H1 (cell line): Measurements from ENCODE around the gene VPS13D. TPM values are rescaled to one million over a fixed set of nuclear protein-coding genes. Genes with fewer than 3 reads are reported as not detected.

ENCODE experiments used
- CTCF ChIA-PET: fragments of 300-600 bp; sonication (Branson Sonifier 250); formaldehyde crosslinking; loops from one replicate; lab custom pipeline; 2021; ENCODE audit not compliant: partially characterized antibody; lab: Charles Lee
- POLR2A ChIA-PET: fragments of 300-600 bp; sonication (Branson Sonifier 250); formaldehyde crosslinking; loops from one replicate; lab custom pipeline; 2021; ENCODE audit warnings: inconsistent platforms; ENCODE audit not compliant: partially characterized antibody; lab: Charles Lee
- DNase-seq, 2 experiments: peaks; one replicate each; pipeline versions ENCODE4 v3.0.0 to v3.0.0-alpha.2; 2010 to 2022; ENCODE audit warnings: low spot score in 2 of 2, low read depth in 1 of 2, mixed read lengths in 1 of 2
- FAIRE-seq: peaks from 2 replicates; lab custom pipeline; 2011; peaks lifted over from hg19 to GRCh38; lab: Jason Lieb, UNC
- H2AFZ ChIP-seq: 2 replicates; pipeline ENCODE4 v1.8.1; 2012; ENCODE audit warnings: low read length, inconsistent platforms
- H2AK5ac ChIP-seq: 2 replicates; pipeline ENCODE4 v1.6.1; 2013; ENCODE audit warnings: low read depth, low read length
- H2BK120ac ChIP-seq: replicated peaks from 2 replicates; pipeline ENCODE3; 2013; ENCODE audit warnings: low read depth, low read length, inconsistent platforms
- H2BK12ac ChIP-seq: 2 replicates; pipeline ENCODE4 v1.6.1; 2013; ENCODE audit warnings: low read depth, low read length
- H2BK15ac ChIP-seq: 2 replicates; pipeline ENCODE4 v1.6.1; 2013; ENCODE audit warnings: low read length
- H2BK20ac ChIP-seq: 2 replicates; pipeline ENCODE4 v1.6.1; 2013; ENCODE audit warnings: low read length
- H2BK5ac ChIP-seq: 2 replicates; pipeline ENCODE4 v1.6.1; 2013; ENCODE audit warnings: low read depth, low read length
- H3K14ac ChIP-seq: 2 replicates; pipeline ENCODE4 v1.6.1; 2013; ENCODE audit warnings: inconsistent platforms; ENCODE audit not compliant: insufficient read length
- H3K18ac ChIP-seq: 2 replicates; pipeline ENCODE4 v1.6.1; 2013; ENCODE audit warnings: low read length; ENCODE audit errors: extremely low read depth
- H3K23ac ChIP-seq: 2 replicates; pipeline ENCODE4 v1.6.1; 2013; ENCODE audit warnings: inconsistent platforms; ENCODE audit not compliant: insufficient read length
- H3K23me2 ChIP-seq: 2 replicates; pipeline ENCODE4 v1.6.1; 2013; ENCODE audit warnings: low read depth, low read length
- H3K27ac ChIP-seq: 2 replicates; pipeline ENCODE4 v1.6.1; 2011; ENCODE audit warnings: low read depth, low read length, inconsistent platforms
- H3K27me3 ChIP-seq, 4 experiments: replicated peaks in 1 of 4; 1 replicate in 1 of 4; 2 replicates in 3 of 4; pipeline versions ENCODE4 v1.6.1 to v1.8.1; 2011 to 2013; ENCODE audit warnings: low read length in 3 of 4, mild to moderate bottlenecking in 3 of 4, inconsistent platforms in 2 of 4, mixed read lengths in 2 of 4, moderate library complexity in 1 of 4; ENCODE audit not compliant: control insufficient read depth in 3 of 4, insufficient read depth in 3 of 4; ENCODE audit errors: extremely low read depth in 1 of 4
- H3K36me3 ChIP-seq, 4 experiments: 2 replicates each; pipeline versions ENCODE4 v1.6.1 to v1.8.1; 2011 to 2013; ENCODE audit warnings: mild to moderate bottlenecking in 4 of 4, low read length in 3 of 4, moderate library complexity in 2 of 4, control low read depth in 1 of 4, inconsistent platforms in 1 of 4; ENCODE audit not compliant: insufficient read depth in 4 of 4, control insufficient read depth in 2 of 4
- H3K4ac ChIP-seq: replicated peaks from 2 replicates; pipeline ENCODE3; 2013; ENCODE audit warnings: low read length, low read depth, mixed read lengths, inconsistent platforms; ENCODE audit not compliant: insufficient read length
- H3K4me1 ChIP-seq, 4 experiments: replicated peaks in 1 of 4; 1 replicate in 1 of 4; 2 replicates in 3 of 4; pipeline versions ENCODE4 v1.6.1 to v1.8.1; 2011 to 2013; ENCODE audit warnings: low read length in 3 of 4, inconsistent platforms in 2 of 4, mixed read lengths in 1 of 4; ENCODE audit not compliant: insufficient read depth in 4 of 4, control insufficient read depth in 3 of 4
- H3K4me2 ChIP-seq, 2 experiments: 2 replicates each; pipeline versions ENCODE4 v1.6.1 to v1.8.1; 2011 to 2013; ENCODE audit warnings: low read depth in 2 of 2, low read length in 2 of 2, control low read depth in 1 of 2, inconsistent platforms in 1 of 2, mild to moderate bottlenecking in 1 of 2; ENCODE audit not compliant: insufficient read depth in 1 of 2
- H3K4me3 ChIP-seq, 4 experiments: fragments of 200-600, 300-600 bp in 1 of 4; sonication (generic), shearing (Covaris generic), sonication (Bioruptor Twin) in 1 of 4; 2 replicates each; pipeline versions ENCODE4 v1.5.1 to v1.8.1; 2011 to 2016; ENCODE audit warnings: low read length in 4 of 4, low read depth in 3 of 4, control low read depth in 2 of 4, inconsistent platforms in 2 of 4, mild to moderate bottlenecking in 2 of 4, mixed read lengths in 1 of 4, moderate library complexity in 1 of 4; ENCODE audit not compliant: insufficient read depth in 2 of 4; ENCODE audit errors: extremely low read depth in 1 of 4
- H3K56ac ChIP-seq: replicated peaks from 2 replicates; pipeline ENCODE3; 2013; ENCODE audit warnings: low read depth, mild to moderate bottlenecking, mixed read lengths, low read length, inconsistent platforms; ENCODE audit not compliant: insufficient read length
- H3K79me1 ChIP-seq: 2 replicates; pipeline ENCODE4 v1.6.1; 2013; ENCODE audit warnings: low read depth, low read length, control low read depth
- H3K79me2 ChIP-seq, 2 experiments: 2 replicates each; pipeline versions ENCODE4 v1.6.1 to v1.8.1; 2012 to 2013; ENCODE audit warnings: low read length in 2 of 2, mild to moderate bottlenecking in 2 of 2, inconsistent platforms in 1 of 2; ENCODE audit not compliant: insufficient read depth in 2 of 2, control insufficient read depth in 1 of 2
- H3K9ac ChIP-seq, 4 experiments: replicated peaks in 1 of 4; 1 replicate in 1 of 4; 2 replicates in 3 of 4; pipeline versions ENCODE4 v1.6.1 to v1.8.1; 2011 to 2013; ENCODE audit warnings: low read depth in 3 of 4, low read length in 3 of 4, control low read depth in 2 of 4, mild to moderate bottlenecking in 2 of 4, moderate library complexity in 2 of 4, inconsistent platforms in 1 of 4; ENCODE audit errors: extremely low read depth in 1 of 4
- H3K9me3 ChIP-seq, 2 experiments: 2 replicates each; pipeline versions ENCODE4 v1.6.1 to v1.8.1; 2012 to 2013; ENCODE audit warnings: mild to moderate bottlenecking in 2 of 2, moderate library complexity in 2 of 2, control low read depth in 1 of 2, inconsistent platforms in 1 of 2, low read depth in 1 of 2, low read length in 1 of 2, mixed read lengths in 1 of 2; ENCODE audit not compliant: insufficient read depth in 2 of 2
- H4K20me1 ChIP-seq, 2 experiments: replicated peaks in 1 of 2; 2 replicates each; pipeline versions ENCODE3 to v1.8.1; 2011 to 2013; ENCODE audit warnings: inconsistent platforms in 2 of 2, low read length in 2 of 2, mild to moderate bottlenecking in 1 of 2; ENCODE audit not compliant: insufficient read depth in 2 of 2, control insufficient read depth in 1 of 2
- H4K5ac ChIP-seq: 2 replicates; pipeline ENCODE4 v1.6.1; 2013; ENCODE audit warnings: low read length, low read depth, mixed read lengths, inconsistent platforms; ENCODE audit not compliant: insufficient read length
- H4K8ac ChIP-seq: 2 replicates; pipeline ENCODE4 v1.8.0; 2013; ENCODE audit warnings: mild to moderate bottlenecking, moderate library complexity, low read length, inconsistent platforms; ENCODE audit not compliant: insufficient read depth; ENCODE audit errors: extremely low read depth
- H4K91ac ChIP-seq: replicated peaks from 2 replicates; pipeline ENCODE3; 2013; ENCODE audit warnings: low read length, mixed read lengths, inconsistent platforms; ENCODE audit not compliant: insufficient read length
- ATF3 ChIP-seq: IDR thresholded peaks from 2 replicates; pipeline ENCODE4 v1.6.1; 2011; ENCODE audit warnings: low read depth, mild to moderate bottlenecking, low read length; ENCODE audit not compliant: insufficient read depth
- BACH1 ChIP-seq: IDR thresholded peaks from 2 replicates; pipeline ENCODE4 v1.6.1; 2012; ENCODE audit warnings: low read length, improper control_type of control experiment
- CHD1 ChIP-seq: IDR thresholded peaks from 2 replicates; pipeline ENCODE4 v1.6.1; 2012; ENCODE audit warnings: low read depth, low read length, improper control_type of control experiment
- CTBP2 ChIP-seq: IDR thresholded peaks from 2 replicates; pipeline ENCODE4 v1.7.0; 2011; ENCODE audit warnings: borderline replicate concordance, mild to moderate bottlenecking, moderate library complexity, mixed read lengths, low read length; ENCODE audit not compliant: insufficient read depth, insufficient read length
- EP300 ChIP-seq, 2 experiments: IDR thresholded peaks; 1 replicate in 1 of 2; 2 replicates in 1 of 2; pipeline ENCODE4 v1.6.1; 2011 to 2012; ENCODE audit warnings: low read depth in 2 of 2, low read length in 2 of 2, mild to moderate bottlenecking in 2 of 2, borderline replicate concordance in 1 of 2, inconsistent platforms in 1 of 2, moderate library complexity in 1 of 2
- FOSL1 ChIP-seq: IDR thresholded peaks from 2 replicates; pipeline ENCODE4 v1.6.1; 2011; ENCODE audit warnings: mild to moderate bottlenecking, low read depth, low read length, moderate library complexity; ENCODE audit not compliant: insufficient read depth
- JUN ChIP-seq: IDR thresholded peaks from 2 replicates; pipeline ENCODE4 v1.6.1; 2011; ENCODE audit warnings: low read depth, mild to moderate bottlenecking, improper control_type of control experiment, low read length
- KDM5A ChIP-seq: fragments of 200-600 bp; IDR thresholded peaks from 2 replicates; pipeline ENCODE4 v1.7.1; 2012; ENCODE audit warnings: mild to moderate bottlenecking, low read length, inconsistent platforms, mixed read lengths
- PHF8 ChIP-seq: fragments of 200-600 bp; sonication (generic); conservative IDR thresholded peaks from 2 replicates; pipeline ENCODE4 v1.7.1; 2012; ENCODE audit warnings: low read depth, mild to moderate bottlenecking, inconsistent platforms, low read length, moderate library complexity
- SRF ChIP-seq: IDR thresholded peaks from 2 replicates; pipeline ENCODE4 v1.6.1; 2011; ENCODE audit warnings: mild to moderate bottlenecking, low read depth, low read length, moderate library complexity
- SUZ12 ChIP-seq: fragments of 200-600 bp; sonication (generic); IDR thresholded peaks from 2 replicates; pipeline ENCODE4 v1.6.1; 2012; ENCODE audit warnings: mild to moderate bottlenecking, inconsistent platforms, low read length, moderate library complexity, mixed read lengths
- TCF12 ChIP-seq: IDR thresholded peaks from 2 replicates; pipeline ENCODE4 v1.6.1; 2011; ENCODE audit warnings: low read depth, mild to moderate bottlenecking, low read length
- YY1 ChIP-seq: IDR thresholded peaks from 2 replicates; pipeline ENCODE4 v1.6.1; 2011; ENCODE audit warnings: low read depth, mild to moderate bottlenecking, low read length
- ZNF274 ChIP-seq: IDR thresholded peaks from 2 replicates; pipeline ENCODE4 v1.7.0; 2012; ENCODE audit warnings: low read length, borderline replicate concordance; ENCODE audit errors: extremely low read depth
- WGBS, 2 experiments: shearing (Covaris generic) in 1 of 2; methylation state at CpG; one replicate each; pipeline versions ENCODE4 v1.1.6 to v1.1.7; 2013 to 2015; ENCODE audit warnings: low lambda C conversion rate in 2 of 2, mixed read lengths in 2 of 2, inconsistent platforms in 1 of 2, low coverage in 1 of 2, missing lambda C conversion rate in 1 of 2; ENCODE audit not compliant: insufficient replicate concordance in 2 of 2, insufficient coverage in 1 of 2, insufficient read length in 1 of 2; ENCODE audit errors: extremely low coverage in 1 of 2, missing lambda C conversion rate in 1 of 2; 5-methylcytosine and 5-hydroxymethylcytosine counted together
- polyA plus RNA-seq, 7 experiments: library from polyadenylated mRNA; depleted of rRNA in 3 of 7; stranded (reverse) in 5 of 7; unstranded in 2 of 7; fragments of >200 nt in 5 of 7; fragments of 200-250 nt in 2 of 7; gene quantifications; 1 replicate in 5 of 7; 2 replicates in 1 of 7; 4 replicates in 1 of 7; pipeline versions ENCODE4 v1.2.1 to v1.2.3, GENCODE V29; 2011 to 2013; ENCODE audit warnings: missing spikeins in 2 of 7, mixed read lengths in 2 of 7
- total RNA-seq: library from RNA; stranded (reverse); fragmentation: NEBNext Ultra II Directional; extraction: Animal tissue kit (Norgen Biotek cat#: 25700); gene quantifications from 2 replicates; pipeline ENCODE4 v1.2.1, GENCODE V29; 2021

Gene VPS13D
- total and polyA plus RNA-seq, 2 of the 8 experiments (the other 6 are each of a cell fraction or from before 2014, with no cell fraction given) = 10.9 to 31.2 TPM

DNA sequence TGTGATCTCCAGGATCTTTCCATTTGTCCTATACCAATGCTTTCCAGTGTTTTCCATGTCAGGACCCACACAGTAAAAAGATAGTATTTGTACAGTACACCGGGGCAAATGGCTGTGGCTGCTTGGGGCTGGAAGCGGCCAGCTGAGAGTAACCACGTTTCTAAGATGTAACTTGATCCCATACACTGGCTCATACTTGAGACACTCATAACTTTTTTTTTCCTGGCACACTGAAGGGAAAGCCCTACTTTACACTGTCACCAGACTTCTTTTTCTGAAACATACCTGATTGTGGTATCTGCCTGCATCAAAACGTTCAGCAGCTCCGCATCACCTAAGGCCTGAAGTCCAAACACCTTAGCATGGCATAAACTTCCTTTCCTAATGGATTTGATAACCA is 21.6 kb downstream of the VPS13D start:
- H3K79me2 ChIP-seq = no peaks in the 10 kb centered on the region
- H3K79me1 ChIP-seq = no peaks in the 10 kb centered on the region; the same call in 1 of the 2 replicates
- H3K18ac ChIP-seq = no peak overlapping the region
- ChIA-PET POLR2A (interaction anchor here (0.5 kb wide), 1 partner anchor 323 kb away, joined by 3 read pairs; no protein-coding TSS in a partner anchor), CTCF (interaction anchor here (1.2 to 3.3 kb wide), 3 partner anchors 21 to 25 kb away, joined by 6 to 23 read pairs (median 12); partner anchors contain the start of gene VPS13D)
- H3K9me3 ChIP-seq = no peaks in the 10 kb centered on the region
- no peak overlapping the region for H2BK120ac ChIP-seq
- no peak overlapping the region for H3K56ac ChIP-seq
- H3K9ac ChIP-seq = no peak overlapping the region
- H4K91ac ChIP-seq = no peak overlapping the region
- 90% methylated on average over 5 of the region's 5 CpGs; no CpG with 5 or more reads in 1 of the 2 experiments for WGBS, 2 experiments
- DNase-seq (no peak), FAIRE-seq (no peak)
- no peaks in the 10 kb centered on the region for H3K23me2 ChIP-seq
- H2AK5ac ChIP-seq = no peak overlapping the region
- no peak overlapping the region for H3K4ac ChIP-seq
- H4K5ac ChIP-seq = no peak overlapping the region
- no peak overlapping the region for H3K4me2 ChIP-seq
- H3K4me3 ChIP-seq = no peak overlapping the region
- no peak overlapping the region for H2BK12ac ChIP-seq
- no peaks in the 10 kb centered on the region for H4K20me1 ChIP-seq
- H3K23ac ChIP-seq = no peak overlapping the region
- H3K4me1 ChIP-seq = peaks cover 0 to 9% (median 5%) of the 10 kb centered on the region in 4 experiments; a peak in 4 of 7 replicates
- H3K14ac ChIP-seq = no peak overlapping the region
- H2BK5ac ChIP-seq = no peak overlapping the region
- H2AFZ ChIP-seq = no peak overlapping the region
- H3K27me3 ChIP-seq = no peaks in the 10 kb centered on the region
- no peak overlapping the region for H3K27ac ChIP-seq
- H2BK20ac ChIP-seq = no peak overlapping the region
- peaks cover 2 to 21% (median 8%) of the 10 kb centered on the region in 4 experiments; a peak in 7 of 8 replicates for H3K36me3 ChIP-seq
- no peak overlapping the region for H4K8ac ChIP-seq
- no peak overlapping the region for H2BK15ac ChIP-seq
- TF ChIP-seq YY1 (no peak), EP300 (IDR thresholded peaks at IDR 0.05; ENCODE audit: borderline replicate concordance in 1 of 2, low read depth in 2 of 2, low read length in 2 of 2) (no peak), CHD1 (no peak), ZNF274 (no peak), TCF12 (no peak), PHF8 (no peak), SUZ12 (no peak), SRF (no peak), BACH1 (no peak), KDM5A (no peak), FOSL1 (no peak), CTBP2 (no peak), ATF3 (no peak), JUN (no peak)
